22Rv1 (cell line): ENCODE data around the gene ATG13.

Source experiments
- CTCF ChIP-seq: fragments of 450-650 bp; IDR thresholded peaks from 2 replicates; pipeline ENCODE4 v1.5.1; 2017; ENCODE audit warnings: mild to moderate bottlenecking
- ZFX ChIP-seq: fragments of 450-650 bp; IDR thresholded peaks from 2 replicates; pipeline ENCODE4 v1.6.1; 2017; ENCODE audit warnings: antibody characterized with exemption, borderline replicate concordance

- TF ChIP-seq CTCF = no peak
- no peak for TF ChIP-seq ZFX
These were observed 80.0 kb downstream of the ATG13 start for GRCh38 chr11:46697303-46697702.
